Esophagus squamous epithelium (tissue), 5 donors: ENCODE data around the gene SFMBT1. TPM values are rescaled to one million over a fixed set of nuclear protein-coding genes. Genes with fewer than 3 reads are reported as not detected.

Source experiments
- DNase-seq: peaks from one replicate; lab custom pipeline; 2025; lab: John Stamatoyannopoulos, UW
- H3K27ac ChIP-seq, 4 donors: fragments of 200-600 bp; sonication (generic); one replicate each; pipeline ENCODE4 v1.5.1; 2016 to 2019; ENCODE audit warnings: mild to moderate bottlenecking in 1 of 4
- H3K27me3 ChIP-seq, 4 donors: fragments of 200-600 bp; sonication (generic); 1 replicate in 3 of 4; 2 replicates in 1 of 4; pipeline versions ENCODE4 v1.5.1 to v1.6.0; 2017 to 2021; ENCODE audit warnings: antibody characterized with exemption in 1 of 4
- H3K36me3 ChIP-seq, 3 donors: fragments of 200-600 bp; sonication (generic); one replicate each; pipeline ENCODE4 v1.5.1; 2016 to 2019
- H3K4me1 ChIP-seq, 3 donors: fragments of 200-600 bp; sonication (generic); one replicate each; pipeline ENCODE4 v1.5.1; 2017 to 2019
- H3K4me3 ChIP-seq, 4 donors: fragments of 200-600 bp; sonication (generic); 1 replicate in 3 of 4; 2 replicates in 1 of 4; pipeline ENCODE4 v1.5.1; 2016 to 2019; ENCODE audit warnings: mild to moderate bottlenecking in 2 of 4, moderate library complexity in 1 of 4
- H3K9me3 ChIP-seq, 3 donors: fragments of 200-600 bp; sonication (generic); one replicate each; pipeline ENCODE4 v1.5.1; 2016 to 2019
- CTCF ChIP-seq, 6 experiments: fragments of 450-650 bp in 4 of 6; fragments of 200-600 bp in 2 of 6; sonication (generic) in 2 of 6; IDR thresholded peaks; one replicate each; pipeline ENCODE4 v1.5.1; 2016 to 2019; ENCODE audit warnings: antibody characterized with exemption in 6 of 6, mild to moderate bottlenecking in 4 of 6, moderate library complexity in 4 of 6
- POLR2A ChIP-seq, 4 donors: fragments of 450-650 bp; IDR thresholded peaks; one replicate each; pipeline ENCODE4 v1.6.1; 2017; ENCODE audit warnings: antibody characterized with exemption in 4 of 4, mild to moderate bottlenecking in 4 of 4, moderate library complexity in 3 of 4
- WGBS, 2 donors: methylation state at CpG; one replicate each; pipeline ENCODE4 v1.1.5; 2018; 5-methylcytosine and 5-hydroxymethylcytosine counted together
- intact Hi-C: fragments of 100-400 bp; cut with DNase I; formaldehyde crosslinking; loops from one replicate; pipeline ENCODE4 v1.15.0; 2022
- total RNA-seq, 4 donors: library from RNA; depleted of rRNA; stranded (reverse); fragments of >200 nt; gene quantifications; one replicate each; pipeline ENCODE4 v1.1.0, GENCODE V29; 2016
- donor health status: DM: yes; HTN: yes; CAD: no.

SFMBT1 gene
- total RNA-seq, 4 donors from 2014 or later: 6.6 to 26.7 (median 9.4) TPM

GRCh38 chr3:53044371-53044710, 1.5 kb downstream of the SFMBT1 start:
- Histone ChIP-seq H3K9me3 (no peaks in the 10 kb centered on the region), H3K27me3 (no peaks in the 10 kb centered on the region), H3K27ac (peak overlapping the region; percentile 88 to 97 (median 94)), H3K4me1 (peaks cover 0 to 31% (median 6%) of the 10 kb centered on the region in 3 donors), H3K36me3 (no peaks in the 10 kb centered on the region), H3K4me3 (peak overlapping the region; percentile 61 to 95 (median 81))
- no peak for DNase-seq
- intact Hi-C loops: no loop called here
- WGBS, 2 donors: 33 to 45% methylated on average over 11 of the region's 11 CpGs
- no peak for TF ChIP-seq CTCF (IDR thresholded peaks at IDR 0.05)
- TF ChIP-seq POLR2A (IDR thresholded peaks at IDR 0.05): no peak

- no peaks in the 10 kb centered on the region for H3K27me3 ChIP-seq
- WGBS, 2 donors: 78 to 89% methylated on average over 2 of the region's 2 CpGs
- peaks cover 0 to 31% (median 6%) of the 10 kb centered on the region in 3 donors for H3K4me1 ChIP-seq
- H3K36me3 ChIP-seq: no peaks in the 10 kb centered on the region
- DNase-seq: no peak
- intact Hi-C loops: no loop called here
- TF ChIP-seq CTCF (IDR thresholded peaks at IDR 0.05) (no peak), POLR2A (IDR thresholded peaks at IDR 0.05) (no peak)
- no peaks in the 10 kb centered on the region for H3K9me3 ChIP-seq
- H3K27ac ChIP-seq: peak overlapping the region in 2 of 4 donors; percentile 96 to 97
- peak overlapping the region in 1 of 4 donors; percentile 91 for H3K4me3 ChIP-seq
These were observed 2.1 kb downstream of the SFMBT1 start for GRCh38 chr3:53043738-53044137.

GRCh38 chr3:53042651-53043050, 3.2 kb downstream of the SFMBT1 start:
- H3K4me3 ChIP-seq: no peak overlapping the region
- no peak for DNase-seq
- no peak overlapping the region for H3K27ac ChIP-seq
- intact Hi-C loops: no loop called here
- no peaks in the 10 kb centered on the region for H3K9me3 ChIP-seq
- WGBS, 2 donors: 82 to 89% methylated on average over 3 of the region's 3 CpGs
- H3K27me3 ChIP-seq: no peaks in the 10 kb centered on the region
- TF ChIP-seq POLR2A (IDR thresholded peaks at IDR 0.05) (no peak), CTCF (IDR thresholded peaks at IDR 0.05) (no peak)
- peaks cover 0 to 31% (median 6%) of the 10 kb centered on the region in 3 donors for H3K4me1 ChIP-seq
- no peaks in the 10 kb centered on the region for H3K36me3 ChIP-seq

- Histone ChIP-seq H3K4me1 (peaks cover 0 to 29% (median 0%) of the 10 kb centered on the region in 3 donors), H3K27me3 (no peaks in the 10 kb centered on the region)
These were observed 5.5 kb downstream of the SFMBT1 start for GRCh38 chr3:53040351-53040820.

GRCh38 chr3:53039376-53039752, 6.5 kb downstream of the SFMBT1 start:
- Histone ChIP-seq H3K4me3 (no peak overlapping the region), H3K27ac (no peak overlapping the region), H3K27me3 (no peaks in the 10 kb centered on the region), H3K4me1 (peaks cover 0 to 25% (median 0%) of the 10 kb centered on the region in 3 donors), H3K36me3 (no peaks in the 10 kb centered on the region), H3K9me3 (no peaks in the 10 kb centered on the region)
- no peak for DNase-seq
- WGBS, 2 donors: 75 to 83% methylated on average over 2 of the region's 2 CpGs
- TF ChIP-seq POLR2A (IDR thresholded peaks at IDR 0.05) (no peak), CTCF (IDR thresholded peaks at IDR 0.05) (no peak)
- intact Hi-C loops: no loop called here

More at GRCh38 chr3:53040351-53040820, 5.5 kb downstream of the SFMBT1 start:
- Histone ChIP-seq H3K9me3 (no peaks in the 10 kb centered on the region), H3K4me3 (no peak overlapping the region), H3K36me3 (no peaks in the 10 kb centered on the region), H3K27ac (no peak overlapping the region)
- TF ChIP-seq POLR2A (IDR thresholded peaks at IDR 0.05) (no peak), CTCF (IDR thresholded peaks at IDR 0.05) (no peak)
- intact Hi-C loops: no loop called here
- DNase-seq: no peak
